T-cell (primary cell): Measurements from ENCODE around the gene ZCCHC2. TPM values are rescaled to one million over a fixed set of nuclear protein-coding genes. Genes with fewer than 3 reads are reported as not detected.
A peak's percentile ranks its signal among the peaks of the same experiment; 100 is the strongest.

Source experiments
- ATAC-seq, 4 experiments: fragments of 200-7000 bp in 3 of 4; fragments of 150-1000 bp in 1 of 4; cut with Tn5 transposase; replicated peaks in 1 of 4; 1 replicate in 3 of 4; 2 replicates in 1 of 4; pipeline ENCODE4 v1.10.0; 2021; ENCODE audit warnings: moderate library complexity in 3 of 4, mild to moderate bottlenecking in 2 of 4, moderate number of reproducible peaks in 1 of 4
- CTCF ChIA-PET, 2 donors: fragments of 300-600 bp; sonication (Branson Sonifier 250); formaldehyde crosslinking; loops; one replicate each; lab custom pipeline; 2022; ENCODE audit warnings: antibody characterized with exemption in 2 of 2; lab: Charles Lee
- POLR2A ChIA-PET, 2 donors: fragments of 300-600 bp; sonication (Branson Sonifier 250); formaldehyde crosslinking; loops; one replicate each; lab custom pipeline; 2022; ENCODE audit warnings: antibody characterized with exemption in 2 of 2; lab: Charles Lee
- DNase-seq, 35 experiments: peaks; one replicate each; pipeline versions ENCODE4 v3.0.0 to v3.0.0-alpha.2; 2013 to 2023
- H3K27ac ChIP-seq: one replicate; pipeline ENCODE4 v1.5.1; 2013; ENCODE audit warnings: low read length
- H3K27me3 ChIP-seq, 2 experiments: replicated peaks in 1 of 2; 1 replicate in 1 of 2; 2 replicates in 1 of 2; pipeline versions ENCODE4 v1.6.1 to v1.7.0; 2013; ENCODE audit warnings: low read length in 1 of 2, mixed read lengths in 1 of 2; ENCODE audit not compliant: control insufficient read depth in 2 of 2, insufficient read depth in 2 of 2; ENCODE audit errors: extremely low read depth in 1 of 2
- H3K36me3 ChIP-seq, 2 donors: 1 replicate in 1 of 2; 2 replicates in 1 of 2; pipeline versions ENCODE4 v1.6.1 to v1.7.0; 2013; ENCODE audit warnings: low read length in 1 of 2; ENCODE audit not compliant: control insufficient read depth in 2 of 2, insufficient read depth in 1 of 2; ENCODE audit errors: extremely low read depth in 1 of 2
- H3K4me1 ChIP-seq, 2 experiments: 1 replicate in 1 of 2; 2 replicates in 1 of 2; pipeline versions ENCODE4 v1.6.1 to v1.7.0; 2013; ENCODE audit warnings: low read length in 2 of 2, mixed read lengths in 1 of 2; ENCODE audit not compliant: insufficient read depth in 2 of 2, control insufficient read depth in 1 of 2; ENCODE audit errors: extremely low read depth in 1 of 2
- H3K4me3 ChIP-seq, 2 donors: 1 replicate in 1 of 2; 2 replicates in 1 of 2; pipeline versions ENCODE4 v1.5.1 to v1.7.0; 2013; ENCODE audit warnings: mild to moderate bottlenecking in 2 of 2, low read length in 1 of 2, moderate library complexity in 1 of 2; ENCODE audit not compliant: control insufficient read depth in 1 of 2; ENCODE audit errors: extremely low read depth in 1 of 2
- H3K9me3 ChIP-seq: 2 replicates; pipeline ENCODE4 v1.7.0; 2013
- H3K27ac Mint-ChIP-seq, 2 donors: one replicate each; pipeline ENCODE4 v1.8.0; 2020 to 2021; ENCODE audit warnings: mild to moderate bottlenecking in 2 of 2, mixed read lengths in 2 of 2
- H3K27me3 Mint-ChIP-seq, 2 donors: one replicate each; pipeline ENCODE4 v1.8.0; 2021 to 2022; ENCODE audit warnings: mixed read lengths in 2 of 2
- H3K36me3 Mint-ChIP-seq: one replicate; pipeline ENCODE4 v1.8.0; 2021; ENCODE audit warnings: mixed read lengths
- H3K4me1 Mint-ChIP-seq, 3 donors: one replicate each; pipeline ENCODE4 v1.8.0; 2020 to 2022; ENCODE audit warnings: mixed read lengths in 3 of 3, mild to moderate bottlenecking in 1 of 3
- H3K4me3 Mint-ChIP-seq, 3 donors: one replicate each; pipeline ENCODE4 v1.8.0; 2020 to 2022; ENCODE audit warnings: mild to moderate bottlenecking in 3 of 3, mixed read lengths in 3 of 3, moderate library complexity in 3 of 3
- H3K9me3 Mint-ChIP-seq, 3 donors: one replicate each; pipeline ENCODE4 v1.8.0; 2020 to 2022; ENCODE audit warnings: mixed read lengths in 3 of 3
- WGBS: methylation state at CpG from one replicate; pipeline ENCODE4 v1.1.5; 2013; ENCODE audit warnings: missing lambda C conversion rate; ENCODE audit not compliant: insufficient coverage; 5-methylcytosine and 5-hydroxymethylcytosine counted together
- total RNA-seq, 35 experiments: library from RNA in 6 of 35; stranded (reverse) in 6 of 35; fragments of 120-200 nt in 1 of 35; gene quantifications; one replicate each; pipeline versions ENCODE4 v1.2.1 to v1.2.4 and lab custom pipeline; 2013 to 2026

The ZCCHC2 gene
- total RNA-seq, 5 donors from 2014 or later (not counting 1 experiment from before 2014, with no cell fraction given): 46.1 to 88.0 (median 52.2) TPM

DNA sequence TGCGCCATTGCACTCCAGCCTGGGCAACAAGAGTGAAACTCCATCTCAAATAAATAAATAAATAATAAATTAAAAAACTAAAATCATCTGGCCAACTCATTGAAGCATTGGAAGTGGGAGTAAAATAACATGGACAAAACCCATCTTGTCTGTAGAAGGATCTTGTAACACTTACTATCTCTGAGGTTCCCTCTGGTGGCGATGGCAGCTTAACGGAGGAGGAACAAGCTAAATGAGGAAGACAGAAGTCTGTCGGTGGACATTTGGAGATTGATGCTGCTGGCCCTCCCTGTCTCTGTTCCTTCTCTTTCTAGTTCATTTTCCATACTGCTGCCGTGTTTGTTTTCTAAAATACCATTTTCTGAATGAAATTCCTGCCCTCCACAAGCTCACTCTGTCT is 43.4 kb downstream of the ZCCHC2 start:
- no peaks in the 10 kb centered on the region for H3K27me3 Mint-ChIP-seq
- H3K4me3 Mint-ChIP-seq: no peak overlapping the region
- WGBS: 57% methylated on average over 1 of the region's 5 CpGs
- H3K27ac ChIP-seq: no peak overlapping the region
- H3K27me3 ChIP-seq: no peaks in the 10 kb centered on the region
- no peak overlapping the region for H3K27ac Mint-ChIP-seq
- H3K4me3 ChIP-seq: no peak overlapping the region
- DNase-seq (peak in 10 of 35 experiments; percentile 10 to 36 (median 21)), ATAC-seq (peak in 1 of 4 experiments; percentile 46)
- ChIA-PET CTCF (interaction anchor here in 1 of 2 donors (1.3 kb wide), 1 partner anchor 136 kb away, joined by 3 read pairs; no protein-coding TSS in a partner anchor), POLR2A (interaction anchor here in 1 of 2 donors (0.7 kb wide), 1 partner anchor 13 kb away, joined by 3 read pairs; no protein-coding TSS in a partner anchor)
- H3K36me3 ChIP-seq: peaks cover 4 to 81% of the 10 kb centered on the region in 2 donors
- H3K9me3 Mint-ChIP-seq: no peaks in the 10 kb centered on the region
- H3K9me3 ChIP-seq: no peaks in the 10 kb centered on the region
- peaks cover 78% of the 10 kb centered on the region for H3K36me3 Mint-ChIP-seq
- H3K4me1 ChIP-seq: no peaks in the 10 kb centered on the region
- H3K4me1 Mint-ChIP-seq: peaks cover 3 to 18% (median 5%) of the 10 kb centered on the region in 3 donors

DNA sequence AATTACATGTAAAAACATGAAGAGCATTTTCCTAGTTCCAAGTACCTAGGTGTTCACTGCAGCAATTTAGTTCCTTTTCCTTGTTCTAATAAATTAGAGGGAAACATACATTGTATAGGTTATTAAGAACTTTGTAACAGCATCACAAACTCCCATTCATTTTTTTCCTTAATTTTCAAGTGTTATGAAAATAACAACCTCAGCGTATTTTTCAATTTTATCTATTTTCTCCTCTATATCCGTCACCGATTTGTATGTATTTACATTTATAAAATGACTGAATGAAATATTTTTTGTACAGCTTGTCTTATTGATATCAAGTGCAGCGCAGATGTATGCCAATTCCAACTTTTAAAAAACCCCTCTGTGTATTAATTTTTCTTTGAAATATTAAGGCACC is 44.0 kb downstream of the ZCCHC2 start:
- Mint-ChIP-seq H3K4me3 (no peak overlapping the region), H3K36me3 (peaks cover 78% of the 10 kb centered on the region), H3K9me3 (no peaks in the 10 kb centered on the region), H3K27me3 (no peaks in the 10 kb centered on the region), H3K4me1 (peaks cover 3 to 13% (median 7%) of the 10 kb centered on the region in 3 donors), H3K27ac (no peak overlapping the region)
- Histone ChIP-seq H3K4me1 (no peaks in the 10 kb centered on the region), H3K4me3 (no peak overlapping the region), H3K9me3 (no peaks in the 10 kb centered on the region), H3K27ac (no peak overlapping the region), H3K36me3 (peaks cover 6 to 80% of the 10 kb centered on the region in 2 donors), H3K27me3 (no peaks in the 10 kb centered on the region)
- DNase-seq (no peak), ATAC-seq (no peak)
- no CpG with 5 or more reads among the region's 4 CpGs for WGBS
- POLR2A ChIA-PET: interaction anchor here in 1 of 2 donors (0.9 kb wide), 1 partner anchor 61 kb away, joined by 8 read pairs; no protein-coding TSS in a partner anchor
- CTCF ChIA-PET: interaction anchor here in 1 of 2 donors (0.6 to 1.3 kb wide), 4 partner anchors 10 to 365 kb away, joined by 3 to 6 read pairs (median 3); no protein-coding TSS in a partner anchor

DNA sequence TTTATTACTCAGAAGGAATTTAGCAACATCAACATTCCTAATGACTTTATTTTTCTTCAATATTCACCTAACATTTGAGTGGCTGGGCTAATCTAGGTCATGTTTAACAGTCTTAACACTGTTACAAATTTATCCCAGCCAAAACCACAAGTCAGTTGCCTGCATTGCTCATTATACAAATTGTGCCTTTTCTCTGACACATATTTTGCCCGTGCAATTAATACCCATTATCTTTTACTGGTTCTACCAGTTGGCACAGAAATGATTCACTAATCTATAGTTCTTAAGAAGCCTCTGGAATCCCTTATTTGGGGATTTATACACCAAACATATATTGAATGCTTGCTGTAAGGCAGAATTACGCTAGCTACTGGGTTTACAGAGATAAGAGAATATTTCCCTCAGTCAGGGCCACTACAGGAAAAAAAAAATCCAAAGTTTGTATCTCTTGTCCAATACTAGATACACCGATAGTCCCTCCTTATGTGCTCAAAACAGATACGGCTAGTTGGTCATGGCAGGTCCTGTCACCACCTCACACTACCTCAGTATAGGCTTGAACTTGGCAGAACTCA is 46.3 kb downstream of the ZCCHC2 start:
- no peaks in the 10 kb centered on the region for H3K27me3 Mint-ChIP-seq
- no peak overlapping the region for H3K4me3 Mint-ChIP-seq
- H3K9me3 Mint-ChIP-seq: no peaks in the 10 kb centered on the region
- Histone ChIP-seq H3K9me3 (no peaks in the 10 kb centered on the region), H3K4me3 (no peak overlapping the region), H3K4me1 (no peaks in the 10 kb centered on the region), H3K27ac (no peak overlapping the region), H3K36me3 (peaks cover 6 to 74% of the 10 kb centered on the region in 2 donors), H3K27me3 (no peaks in the 10 kb centered on the region)
- ChIA-PET POLR2A (interaction anchor here in 1 of 2 donors (0.7 kb wide), 1 partner anchor 102 kb away, joined by 3 read pairs; no protein-coding TSS in a partner anchor), CTCF (interaction anchor here in 1 of 2 donors (0.9 to 1.2 kb wide), 3 partner anchors 9 to 21 kb away, joined by 3 to 5 read pairs (median 4); no protein-coding TSS in a partner anchor)
- no peak for ATAC-seq
- no peak overlapping the region for H3K27ac Mint-ChIP-seq
- peaks cover 3 to 12% (median 7%) of the 10 kb centered on the region in 3 donors for H3K4me1 Mint-ChIP-seq
- H3K36me3 Mint-ChIP-seq: peaks cover 80% of the 10 kb centered on the region
- no peak for DNase-seq
- WGBS: no CpG with 5 or more reads among the region's 4 CpGs

DNA sequence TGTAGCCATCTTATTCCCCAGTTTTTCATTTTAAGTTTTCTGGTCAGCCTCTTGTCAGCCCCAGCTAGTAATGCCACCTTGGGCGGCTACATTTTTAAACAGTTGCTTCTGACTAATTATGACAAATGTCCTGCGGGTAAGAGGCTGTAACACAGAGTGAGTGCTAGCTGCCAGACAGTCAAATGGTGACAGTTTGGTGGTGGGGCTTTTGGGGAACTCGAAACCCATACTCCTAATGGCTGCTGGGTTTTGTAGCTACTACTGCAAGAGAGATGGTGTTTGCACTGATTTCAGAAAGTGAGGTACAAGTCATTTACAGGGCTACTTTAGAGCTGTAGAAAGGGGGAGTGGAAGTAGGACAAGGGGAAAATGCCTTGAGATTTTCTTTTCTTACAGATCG is 48.2 kb downstream of the ZCCHC2 start:
- ChIA-PET CTCF (interaction anchor here in 1 of 2 donors (0.6 kb wide), 1 partner anchor 388 kb away, joined by 3 read pairs; no protein-coding TSS in a partner anchor), POLR2A (no interaction called here)
- DNase-seq (no peak), ATAC-seq (no peak)
- peaks cover 15 to 80% of the 10 kb centered on the region in 2 donors for H3K36me3 ChIP-seq
- 65% methylated on average over 2 of the region's 4 CpGs for WGBS
- no peaks in the 10 kb centered on the region for H3K27me3 Mint-ChIP-seq
- H3K36me3 Mint-ChIP-seq: peaks cover 84% of the 10 kb centered on the region
- peak overlapping the region; percentile 70 to 73 for H3K27ac Mint-ChIP-seq
- H3K4me3 Mint-ChIP-seq: no peak overlapping the region
- no peaks in the 10 kb centered on the region for H3K9me3 ChIP-seq
- H3K27me3 ChIP-seq: no peaks in the 10 kb centered on the region
- peaks cover 3 to 12% (median 7%) of the 10 kb centered on the region in 3 donors for H3K4me1 Mint-ChIP-seq
- H3K4me1 ChIP-seq: no peaks in the 10 kb centered on the region
- no peak overlapping the region for H3K4me3 ChIP-seq
- H3K9me3 Mint-ChIP-seq: no peaks in the 10 kb centered on the region
- no peak overlapping the region for H3K27ac ChIP-seq

DNA sequence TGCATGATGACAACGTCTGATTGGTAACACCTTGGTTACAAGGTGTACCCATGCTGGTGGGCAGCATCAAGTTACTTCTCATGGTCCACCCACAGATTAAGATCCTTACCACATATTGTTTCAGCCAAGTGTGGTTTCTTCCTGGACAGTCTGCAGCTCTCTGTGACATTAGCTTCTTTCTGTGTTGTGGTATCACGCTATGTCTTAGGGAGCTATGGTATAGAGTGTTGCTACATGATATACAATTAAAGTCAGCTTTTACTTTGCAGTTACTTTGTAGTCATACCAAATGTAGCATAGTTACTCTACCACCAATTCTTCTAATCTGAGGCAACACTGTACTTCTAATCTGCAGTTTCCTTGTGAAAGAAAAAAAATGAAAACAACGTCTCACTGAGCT is 48.8 kb downstream of the ZCCHC2 start:
- ChIA-PET POLR2A (no interaction called here), CTCF (interaction anchor here (0.6 to 1.8 kb wide), 2 partner anchors 13 to 389 kb away, joined by 3 to 7 read pairs; no protein-coding TSS in a partner anchor)
- no peak for DNase-seq
- no peaks in the 10 kb centered on the region for H3K9me3 Mint-ChIP-seq
- Histone ChIP-seq H3K4me1 (no peaks in the 10 kb centered on the region), H3K27me3 (no peaks in the 10 kb centered on the region), H3K4me3 (no peak overlapping the region), H3K36me3 (peaks cover 11 to 79% of the 10 kb centered on the region in 2 donors), H3K9me3 (no peaks in the 10 kb centered on the region), H3K27ac (no peak overlapping the region)
- no peak for ATAC-seq
- H3K4me1 Mint-ChIP-seq: peaks cover 3 to 12% (median 7%) of the 10 kb centered on the region in 3 donors
- peaks cover 83% of the 10 kb centered on the region for H3K36me3 Mint-ChIP-seq
- WGBS: 60% methylated on average over 1 of the region's 3 CpGs
- no peaks in the 10 kb centered on the region for H3K27me3 Mint-ChIP-seq
- H3K4me3 Mint-ChIP-seq: no peak overlapping the region
- H3K27ac Mint-ChIP-seq: peak overlapping the region; percentile 12 to 52

DNA sequence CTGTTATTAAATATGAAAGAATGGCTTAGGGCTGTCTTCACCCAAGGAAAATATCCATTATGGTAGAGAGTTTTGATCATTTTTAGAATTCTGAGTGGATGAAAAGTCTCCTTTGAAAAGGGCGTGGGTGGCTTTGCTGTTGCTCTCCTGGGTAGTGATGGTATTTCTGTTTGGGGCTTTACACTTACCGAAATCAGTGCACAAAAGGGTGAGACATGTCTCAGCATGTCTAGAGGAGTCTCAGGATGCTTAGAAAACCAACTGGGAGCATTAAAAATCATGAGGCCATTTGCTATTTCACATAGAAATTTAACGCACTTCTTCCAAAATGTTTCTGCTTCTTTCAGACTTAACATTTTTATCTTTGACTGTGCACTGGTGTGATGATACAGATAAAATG is 49.6 kb downstream of the ZCCHC2 start:
- peak overlapping the region in 1 of 2 donors; percentile 12 for H3K27ac Mint-ChIP-seq
- POLR2A ChIA-PET: no interaction called here
- Histone ChIP-seq H3K36me3 (peaks cover 11 to 78% of the 10 kb centered on the region in 2 donors), H3K4me3 (no peak overlapping the region), H3K27ac (no peak overlapping the region), H3K27me3 (no peaks in the 10 kb centered on the region), H3K9me3 (no peaks in the 10 kb centered on the region), H3K4me1 (no peaks in the 10 kb centered on the region)
- no peaks in the 10 kb centered on the region for H3K9me3 Mint-ChIP-seq
- H3K36me3 Mint-ChIP-seq: peaks cover 87% of the 10 kb centered on the region
- DNase-seq (no peak), ATAC-seq (no peak)
- H3K27me3 Mint-ChIP-seq: no peaks in the 10 kb centered on the region
- CTCF ChIA-PET: interaction anchor here in 1 of 2 donors (1.8 kb wide), 1 partner anchor 12 kb away, joined by 7 read pairs; no protein-coding TSS in a partner anchor
- peaks cover 3 to 12% (median 8%) of the 10 kb centered on the region in 3 donors for H3K4me1 Mint-ChIP-seq
- 100% methylated on average over 2 of the region's 3 CpGs for WGBS
- no peak overlapping the region for H3K4me3 Mint-ChIP-seq
